BE2C (cell line): ENCODE measurements around the gene NEDD9.

Experiments used
- DNase-seq: peaks from one replicate; pipeline ENCODE4 v3.0.0-alpha.2; 2020
- H3K27me3 ChIP-seq: fragments of 250-450 bp; sonication (Bioruptor Pico); 2 replicates; pipeline ENCODE4 v1.5.1; 2020; ENCODE audit warnings: mild to moderate bottlenecking
- H3K36me3 ChIP-seq: fragments of 250-450 bp; sonication (Bioruptor Pico); 2 replicates; pipeline ENCODE4 v1.5.1; 2020; ENCODE audit warnings: mild to moderate bottlenecking
- H3K4me1 ChIP-seq: fragments of 250-450 bp; sonication (Bioruptor Pico); 2 replicates; pipeline ENCODE4 v1.5.1; 2020
- H3K4me3 ChIP-seq: 2 replicates; pipeline ENCODE4 v1.5.1; 2011; ENCODE audit warnings: low read depth, low read length
- H3K9me3 ChIP-seq: fragments of 250-450 bp; sonication (Bioruptor Pico); 2 replicates; pipeline ENCODE4 v1.5.1; 2020
- CTCF ChIP-seq: IDR thresholded peaks from 2 replicates; pipeline ENCODE4 v1.5.1; 2012; ENCODE audit warnings: mild to moderate bottlenecking, low read depth, low read length

NEDD9 gene

DNA sequence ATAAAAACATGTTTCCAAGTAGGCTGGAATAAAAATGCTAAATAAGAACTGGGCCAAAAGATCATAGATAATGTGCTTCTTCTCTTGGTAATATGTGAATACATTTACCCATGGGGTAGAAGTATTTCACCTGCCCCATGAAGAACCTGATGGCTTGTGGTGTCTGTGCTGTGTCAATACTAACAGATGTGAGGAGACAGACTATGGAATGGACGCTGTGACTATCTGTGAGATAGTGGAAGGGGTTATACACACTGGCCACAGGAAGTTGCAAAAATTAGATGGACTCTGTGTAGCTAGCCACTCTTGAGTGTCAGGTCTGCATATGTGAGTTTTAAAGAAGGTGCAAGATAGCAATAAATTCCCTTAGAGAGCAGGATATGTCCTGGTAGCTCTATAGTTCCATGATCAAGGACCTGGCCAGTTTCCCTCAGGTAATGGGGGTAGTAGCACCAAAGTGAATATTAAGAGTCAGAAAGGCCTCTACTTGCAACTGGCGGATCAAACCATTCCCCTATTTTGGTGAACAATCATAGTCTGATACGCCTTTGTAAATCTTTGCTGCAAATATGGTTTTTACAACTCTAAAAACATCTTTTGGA, 48.6 kb downstream of the NEDD9 start:
- Histone ChIP-seq H3K4me3 (no peak overlapping the region), H3K9me3 (no peaks in the 10 kb centered on the region), H3K36me3 (no peaks in the 10 kb centered on the region), H3K27me3 (no peaks in the 10 kb centered on the region), H3K4me1 (no peaks in the 10 kb centered on the region)
- TF ChIP-seq CTCF = no peak
- DNase-seq = no peak

GRCh38 chr6:11181478-11182136, 50.9 kb downstream of the NEDD9 start:
- H3K4me1 ChIP-seq = no peaks in the 10 kb centered on the region
- H3K9me3 ChIP-seq = no peaks in the 10 kb centered on the region
- H3K27me3 ChIP-seq = no peaks in the 10 kb centered on the region
- no peak overlapping the region for H3K4me3 ChIP-seq
- TF ChIP-seq CTCF = no peak
- H3K36me3 ChIP-seq = no peaks in the 10 kb centered on the region
- DNase-seq = no peak

GRCh38 chr6:11179419-11180202, 52.9 kb downstream of the NEDD9 start:
- no peaks in the 10 kb centered on the region for H3K27me3 ChIP-seq
- DNase-seq = no peak
- no peak overlapping the region for H3K4me3 ChIP-seq
- no peaks in the 10 kb centered on the region for H3K36me3 ChIP-seq
- H3K4me1 ChIP-seq = no peaks in the 10 kb centered on the region
- H3K9me3 ChIP-seq = no peaks in the 10 kb centered on the region
- TF ChIP-seq CTCF = no peak

DNA sequence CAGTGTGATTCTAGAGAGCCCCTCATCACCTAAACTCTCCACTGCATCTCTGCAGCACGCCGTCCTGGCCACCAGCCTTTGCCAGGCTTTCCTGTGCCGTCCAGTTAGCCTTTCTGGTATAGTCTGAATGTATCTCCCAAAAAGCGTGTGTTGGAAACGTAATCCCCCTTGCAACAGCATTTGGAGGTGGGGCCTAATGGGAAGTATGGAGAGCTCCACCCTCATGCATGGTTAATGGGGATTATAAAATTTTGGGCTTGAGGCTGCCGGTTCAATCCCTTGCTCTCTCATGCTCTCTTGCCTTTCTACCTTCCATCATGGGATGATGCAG, 53.4 kb downstream of the NEDD9 start:
- H3K27me3 ChIP-seq = no peaks in the 10 kb centered on the region
- H3K4me1 ChIP-seq = no peaks in the 10 kb centered on the region
- H3K4me3 ChIP-seq = no peak overlapping the region
- no peak for DNase-seq
- no peaks in the 10 kb centered on the region for H3K36me3 ChIP-seq
- TF ChIP-seq CTCF = no peak
- H3K9me3 ChIP-seq = no peaks in the 10 kb centered on the region

DNA sequence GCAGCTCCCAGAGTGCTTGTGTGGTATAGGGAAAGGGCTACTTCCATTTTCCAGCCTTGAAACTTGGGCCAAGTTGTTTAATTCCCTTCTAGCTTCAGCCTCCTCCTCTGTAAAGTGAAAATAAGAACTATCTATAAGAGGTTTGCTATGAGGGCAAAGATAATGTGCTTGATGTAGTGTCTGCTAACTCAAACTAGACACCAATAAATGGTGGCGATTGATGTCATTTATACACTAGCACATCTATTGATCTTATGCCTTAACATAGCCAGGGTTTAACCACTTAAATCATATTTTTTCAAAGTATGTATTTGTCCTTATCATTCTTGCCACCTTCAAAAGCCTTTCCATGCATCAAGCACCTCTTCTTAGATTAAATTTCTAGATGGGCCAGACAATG, 55.2 kb downstream of the NEDD9 start:
- no peak for TF ChIP-seq CTCF
- Histone ChIP-seq H3K9me3 (no peaks in the 10 kb centered on the region), H3K4me1 (no peaks in the 10 kb centered on the region), H3K27me3 (no peaks in the 10 kb centered on the region), H3K36me3 (no peaks in the 10 kb centered on the region), H3K4me3 (no peak overlapping the region)
- no peak for DNase-seq

GRCh38 chr6:11174242-11174611, 58.2 kb downstream of the NEDD9 start:
- Histone ChIP-seq H3K27me3 (no peaks in the 10 kb centered on the region), H3K4me3 (no peak overlapping the region), H3K9me3 (no peaks in the 10 kb centered on the region), H3K4me1 (no peaks in the 10 kb centered on the region), H3K36me3 (no peaks in the 10 kb centered on the region)
- DNase-seq = no peak
- no peak for TF ChIP-seq CTCF
